Measurements from ENCODE around the gene SSRP1. TPM values are rescaled to one million over a fixed set of nuclear protein-coding genes. Genes with fewer than 3 reads are reported as not detected.
"Not testable (repeated sequence)": the region's sequence is repeated elsewhere in the genome, so short reads cannot be mapped to it uniquely, and the experiment has no call there.

Gene SSRP1
- total RNA-seq, 2 experiments from 2014 or later: 158 to 196 TPM

- no peak overlapping the region for H3K27ac Mint-ChIP-seq
- H3K4me3 Mint-ChIP-seq: no peak overlapping the region
- H3K27me3 Mint-ChIP-seq: no peaks in the 10 kb centered on the region
- H3K9me3 Mint-ChIP-seq (ENCODE audit: low read depth): no peaks in the 10 kb centered on the region
- no peak for ATAC-seq
- CTCF ChIA-PET: no interaction called here
- H3K4me1 Mint-ChIP-seq: no peaks in the 10 kb centered on the region
- H3K36me3 Mint-ChIP-seq: no peaks in the 10 kb centered on the region
- no peak for DNase-seq
These were observed 32.6 kb upstream of the SSRP1 start for GRCh38 chr11:57368106-57368844.

- Mint-ChIP-seq H3K9me3 (ENCODE audit: low read depth) (no peaks in the 10 kb centered on the region), H3K27me3 (peaks cover 2% of the 10 kb centered on the region), H3K4me3 (no peak overlapping the region), H3K36me3 (no peaks in the 10 kb centered on the region), H3K4me1 (no peaks in the 10 kb centered on the region), H3K27ac (no peak overlapping the region)
- DNase-seq (no peak), ATAC-seq (no peak)
- CTCF ChIA-PET: interaction anchor here (0.8 to 0.9 kb wide), 2 partner anchors 19 to 94 kb away, joined by 3 read pairs; no protein-coding TSS in a partner anchor
These were observed 29.4 kb upstream of the SSRP1 start for GRCh38 chr11:57364851-57365660.

- no peak for DNase-seq
- no peak overlapping the region for H3K4me3 Mint-ChIP-seq
- no peak for ATAC-seq
- no peaks in the 10 kb centered on the region for H3K9me3 Mint-ChIP-seq (ENCODE audit: low read depth)
- H3K27ac Mint-ChIP-seq: no peak overlapping the region
- H3K36me3 Mint-ChIP-seq: no peaks in the 10 kb centered on the region
- CTCF ChIA-PET: interaction anchor here (1.2 to 4.0 kb wide), 2 partner anchors 95 to 164 kb away, joined by 5 to 15 read pairs; no protein-coding TSS in a partner anchor
- peaks cover 4% of the 10 kb centered on the region for H3K27me3 Mint-ChIP-seq
- no peaks in the 10 kb centered on the region for H3K4me1 Mint-ChIP-seq
These were observed 27.7 kb upstream of the SSRP1 start for GRCh38 chr11:57363131-57364080.

GRCh38 chr11:57361926-57362325, 26.2 kb upstream of the SSRP1 start:
- no peak for DNase-seq
- H3K27ac Mint-ChIP-seq: no peak overlapping the region
- ATAC-seq: no peak
- no peaks in the 10 kb centered on the region for H3K36me3 Mint-ChIP-seq
- H3K4me3 Mint-ChIP-seq: no peak overlapping the region
- CTCF ChIA-PET: interaction anchor here (0.6 to 4.0 kb wide), 3 partner anchors 96 to 166 kb away, joined by 3 to 15 read pairs (median 5); no protein-coding TSS in a partner anchor
- no peaks in the 10 kb centered on the region for H3K4me1 Mint-ChIP-seq
- no peaks in the 10 kb centered on the region for H3K9me3 Mint-ChIP-seq (ENCODE audit: low read depth)
- peaks cover 4% of the 10 kb centered on the region for H3K27me3 Mint-ChIP-seq

GRCh38 chr11:57361420-57361819, 25.7 kb upstream of the SSRP1 start:
- H3K36me3 Mint-ChIP-seq; H3K27ac Mint-ChIP-seq; H3K9me3 Mint-ChIP-seq (ENCODE audit: low read depth); H3K4me1 Mint-ChIP-seq; H3K4me3 Mint-ChIP-seq; DNase-seq; ATAC-seq; H3K27me3 Mint-ChIP-seq: not testable (repeated sequence)
- CTCF ChIA-PET: interaction anchor here (0.6 to 4.0 kb wide), 3 partner anchors 16 to 118 kb away, joined by 3 to 15 read pairs (median 7); no protein-coding TSS in a partner anchor

- Mint-ChIP-seq H3K27me3 (peaks cover 12% of the 10 kb centered on the region), H3K9me3 (ENCODE audit: low read depth) (no peaks in the 10 kb centered on the region), H3K36me3 (no peaks in the 10 kb centered on the region), H3K4me3 (no peak overlapping the region), H3K4me1 (no peaks in the 10 kb centered on the region), H3K27ac (no peak overlapping the region)
- no peak for DNase-seq
- no peak for ATAC-seq
- CTCF ChIA-PET: interaction anchor here (1.9 to 4.0 kb wide), 2 partner anchors 15 to 97 kb away, joined by 7 to 15 read pairs; no protein-coding TSS in a partner anchor
These were observed 25.3 kb upstream of the SSRP1 start for GRCh38 chr11:57360991-57361390.

- Mint-ChIP-seq H3K27ac (no peak overlapping the region), H3K4me1 (no peaks in the 10 kb centered on the region), H3K36me3 (no peaks in the 10 kb centered on the region), H3K27me3 (peaks cover 13% of the 10 kb centered on the region), H3K4me3 (no peak overlapping the region), H3K9me3 (ENCODE audit: low read depth) (no peaks in the 10 kb centered on the region)
- DNase-seq (no peak), ATAC-seq (no peak)
- CTCF ChIA-PET: interaction anchor here (0.8 to 4.0 kb wide), 4 partner anchors 11 to 98 kb away, joined by 3 to 15 read pairs (median 6); no protein-coding TSS in a partner anchor
These were observed 24.4 kb upstream of the SSRP1 start for GRCh38 chr11:57359896-57360690.

GRCh38 chr11:57359396-57359795, 23.7 kb upstream of the SSRP1 start:
- Mint-ChIP-seq H3K27me3 (peaks cover 19% of the 10 kb centered on the region), H3K4me3 (no peak overlapping the region), H3K36me3 (no peaks in the 10 kb centered on the region), H3K4me1 (no peaks in the 10 kb centered on the region), H3K27ac (no peak overlapping the region), H3K9me3 (ENCODE audit: low read depth) (no peaks in the 10 kb centered on the region)
- no peak for DNase-seq
- no peak for ATAC-seq
- CTCF ChIA-PET: interaction anchor here (0.8 to 1.7 kb wide), 2 partner anchors 10 to 48 kb away, joined by 3 to 4 read pairs; no protein-coding TSS in a partner anchor

- no peaks in the 10 kb centered on the region for H3K36me3 Mint-ChIP-seq
- no peak for ATAC-seq
- no peak overlapping the region for H3K4me3 Mint-ChIP-seq
- CTCF ChIA-PET: interaction anchor here (1.7 kb wide), 1 partner anchor 10 kb away, joined by 4 read pairs; no protein-coding TSS in a partner anchor
- H3K27ac Mint-ChIP-seq: no peak overlapping the region
- H3K4me1 Mint-ChIP-seq: no peaks in the 10 kb centered on the region
- H3K9me3 Mint-ChIP-seq (ENCODE audit: low read depth): no peaks in the 10 kb centered on the region
- DNase-seq: no peak
- peaks cover 23% of the 10 kb centered on the region for H3K27me3 Mint-ChIP-seq
These were observed 23.3 kb upstream of the SSRP1 start for GRCh38 chr11:57358991-57359390.

GRCh38 chr11:57358543-57358961, 22.9 kb upstream of the SSRP1 start:
- Mint-ChIP-seq H3K27me3 (peaks cover 24% of the 10 kb centered on the region), H3K4me1 (no peaks in the 10 kb centered on the region), H3K4me3 (no peak overlapping the region), H3K36me3 (no peaks in the 10 kb centered on the region), H3K9me3 (ENCODE audit: low read depth) (no peaks in the 10 kb centered on the region), H3K27ac (no peak overlapping the region)
- no peak for DNase-seq
- ATAC-seq: no peak
- CTCF ChIA-PET: interaction anchor here (1.7 kb wide), 1 partner anchor 9 kb away, joined by 4 read pairs; no protein-coding TSS in a partner anchor

- Mint-ChIP-seq H3K36me3 (no peaks in the 10 kb centered on the region), H3K27ac (no peak overlapping the region), H3K4me1 (no peaks in the 10 kb centered on the region), H3K4me3 (no peak overlapping the region), H3K9me3 (ENCODE audit: low read depth) (no peaks in the 10 kb centered on the region), H3K27me3 (peaks cover 26% of the 10 kb centered on the region)
- CTCF ChIA-PET: interaction anchor here (3.3 kb wide), 1 partner anchor 13 kb away, joined by 18 read pairs; no protein-coding TSS in a partner anchor
- no peak for ATAC-seq
- no peak for DNase-seq
These were observed 22.2 kb upstream of the SSRP1 start for GRCh38 chr11:57357856-57358255.

- ATAC-seq (no peak), DNase-seq (no peak)
- no peaks in the 10 kb centered on the region for H3K4me1 Mint-ChIP-seq
- H3K9me3 Mint-ChIP-seq (ENCODE audit: low read depth): no peaks in the 10 kb centered on the region
- CTCF ChIA-PET: interaction anchor here (3.3 kb wide), 1 partner anchor 12 kb away, joined by 18 read pairs; no protein-coding TSS in a partner anchor
- peaks cover 26% of the 10 kb centered on the region for H3K27me3 Mint-ChIP-seq
- no peak overlapping the region for H3K4me3 Mint-ChIP-seq
- H3K36me3 Mint-ChIP-seq: no peaks in the 10 kb centered on the region
- no peak overlapping the region for H3K27ac Mint-ChIP-seq
These were observed 21.6 kb upstream of the SSRP1 start for GRCh38 chr11:57357310-57357709.
